HEK293 (cell line): ENCODE measurements around the gene MPP7.

Source experiments
- CTCF ChIA-PET: fragments of 350-600 bp; formaldehyde crosslinking; extraction: SDS; loops from one replicate; lab custom pipeline; 2021; ENCODE audit warnings: antibody characterized with exemption; lab: Yijun Ruan, JAX
- POLR2A ChIA-PET: fragments of 300-600 bp; formaldehyde crosslinking; extraction: SDS; loops from one replicate; lab custom pipeline; 2020; ENCODE audit warnings: antibody characterized with exemption, inconsistent platforms; lab: Yijun Ruan, JAX
- H3K27ac ChIP-seq: fragments of 200-500 bp; sonication (Bioruptor generic); 2 replicates; pipeline ENCODE4 v1.5.1; 2014; ENCODE audit warnings: low read depth, low read length, control low read depth, inconsistent platforms; ENCODE audit errors: extremely low read depth
- H3K36me3 ChIP-seq, 2 experiments: fragments of 200-500 bp in 1 of 2; sonication (Bioruptor generic) in 1 of 2; 1 replicate in 1 of 2; 2 replicates in 1 of 2; pipeline ENCODE4 v1.5.1; 2014 to 2017; ENCODE audit warnings: inconsistent platforms in 2 of 2, low read length in 2 of 2; ENCODE audit not compliant: control insufficient read depth in 2 of 2, insufficient read depth in 1 of 2
- H3K4me1 ChIP-seq: fragments of 200-500 bp; sonication (Bioruptor generic); 2 replicates; pipeline ENCODE4 v1.5.1; 2014; ENCODE audit warnings: mild to moderate bottlenecking, low read length, inconsistent platforms; ENCODE audit not compliant: control insufficient read depth, insufficient read depth
- H3K4me3 ChIP-seq: 2 replicates; pipeline ENCODE4 v1.5.1; 2011; ENCODE audit warnings: low read depth, mild to moderate bottlenecking, control low read depth, low read length, moderate library complexity
- H3K9me3 ChIP-seq: fragments of 200-500 bp; sonication (Bioruptor generic); 2 replicates; pipeline ENCODE4 v1.5.1; 2014; ENCODE audit warnings: low read depth, low read length, inconsistent platforms; ENCODE audit not compliant: control insufficient read depth, insufficient read depth
- HOXC10 ChIP-seq: sonication (generic); formaldehyde crosslinking; IDR thresholded peaks from 2 replicates; pipeline ENCODE4 v1.8.1; 2023; ENCODE audit warnings: mild to moderate bottlenecking, missing genetic modification reagents
- KLF10 ChIP-seq: fragments of 450-650 bp; IDR thresholded peaks from 2 replicates; pipeline ENCODE4 v1.5.1; 2018; ENCODE audit warnings: missing biosample characterization, mild to moderate bottlenecking, missing genetic modification characterization
- KLF16 ChIP-seq: fragments of 450-650 bp; formaldehyde crosslinking; IDR thresholded peaks from 2 replicates; pipeline ENCODE4 v1.5.1; 2017; ENCODE audit warnings: missing biosample characterization, missing genetic modification characterization
- MEIS1 ChIP-seq: sonication (generic); formaldehyde crosslinking; IDR thresholded peaks from 2 replicates; pipeline ENCODE4 v1.8.1; 2022; ENCODE audit warnings: missing genetic modification reagents, mild to moderate bottlenecking, borderline replicate concordance
- PRDM1 ChIP-seq: fragments of 450-650 bp; formaldehyde crosslinking; IDR thresholded peaks from 2 replicates; pipeline ENCODE4; 2016; ENCODE audit warnings: missing biosample characterization, missing genetic modification characterization
- SETDB1 ChIP-seq: IDR thresholded peaks from one replicate; pipeline ENCODE4 v1.6.1; 2017; ENCODE audit warnings: mild to moderate bottlenecking, low read length, moderate library complexity, mixed read lengths; ENCODE audit not compliant: insufficient read length
- SP2 ChIP-seq: fragments of 450-650 bp; formaldehyde crosslinking; IDR thresholded peaks from 2 replicates; pipeline ENCODE4 v1.5.1; 2016; ENCODE audit warnings: missing biosample characterization, missing genetic modification characterization
- ZBTB1 ChIP-seq: fragments of 450-650 bp; formaldehyde crosslinking; IDR thresholded peaks from 2 replicates; pipeline ENCODE4 v1.5.1; 2016; ENCODE audit warnings: missing biosample characterization, missing genetic modification characterization
- ZNF10 ChIP-seq: fragments of 450-650 bp; formaldehyde crosslinking; IDR thresholded peaks from 2 replicates; pipeline ENCODE4 v1.5.1; 2017; ENCODE audit warnings: missing biosample characterization, missing genetic modification characterization
- ZNF112 ChIP-seq: fragments of 450-650 bp; formaldehyde crosslinking; IDR thresholded peaks from 2 replicates; pipeline ENCODE4 v1.5.0; 2017; ENCODE audit warnings: missing biosample characterization, missing genetic modification characterization
- ZNF132 ChIP-seq: fragments of 450-650 bp; formaldehyde crosslinking; IDR thresholded peaks from 2 replicates; pipeline ENCODE4 v1.5.1; 2017; ENCODE audit warnings: missing biosample characterization, missing genetic modification characterization, borderline replicate concordance
- ZNF146 ChIP-seq: fragments of 450-650 bp; formaldehyde crosslinking; IDR thresholded peaks from 2 replicates; pipeline ENCODE4 v1.5.1; 2016; ENCODE audit warnings: missing biosample characterization, missing genetic modification characterization
- ZNF211 ChIP-seq: fragments of 450-650 bp; formaldehyde crosslinking; IDR thresholded peaks from 2 replicates; pipeline ENCODE4 v1.5.1; 2016; ENCODE audit warnings: low read depth, missing biosample characterization, missing genetic modification characterization
- ZNF214 ChIP-seq: fragments of 450-650 bp; formaldehyde crosslinking; IDR thresholded peaks from 2 replicates; pipeline ENCODE4 v1.5.1; 2017; ENCODE audit warnings: missing biosample characterization, mild to moderate bottlenecking, missing genetic modification characterization, borderline replicate concordance
- ZNF239 ChIP-seq: fragments of 450-650 bp; formaldehyde crosslinking; IDR thresholded peaks from 2 replicates; pipeline ENCODE4 v1.5.1; 2016; ENCODE audit warnings: missing biosample characterization, missing genetic modification characterization
- ZNF26 ChIP-seq: fragments of 450-650 bp; formaldehyde crosslinking; IDR thresholded peaks from 2 replicates; pipeline ENCODE4 v1.5.1; 2016; ENCODE audit warnings: missing biosample characterization, missing genetic modification characterization
- ZNF311 ChIP-seq: fragments of 450-650 bp; formaldehyde crosslinking; IDR thresholded peaks from 2 replicates; pipeline ENCODE4 v1.5.1; 2017; ENCODE audit warnings: missing biosample characterization, missing genetic modification characterization, borderline replicate concordance
- ZNF37A ChIP-seq: fragments of 450-650 bp; IDR thresholded peaks from 2 replicates; pipeline ENCODE4 v1.5.1; 2018; ENCODE audit warnings: missing biosample characterization, missing genetic modification characterization
- ZNF473 ChIP-seq: fragments of 450-650 bp; formaldehyde crosslinking; IDR thresholded peaks from 2 replicates; pipeline ENCODE4 v1.5.1; 2017; ENCODE audit warnings: missing biosample characterization, missing genetic modification characterization
- ZNF521 ChIP-seq: fragments of 450-650 bp; formaldehyde crosslinking; IDR thresholded peaks from 2 replicates; pipeline ENCODE4 v1.5.1; 2017; ENCODE audit warnings: missing biosample characterization, mild to moderate bottlenecking, missing genetic modification characterization
- ZNF585B ChIP-seq: fragments of 450-650 bp; formaldehyde crosslinking; IDR thresholded peaks from 2 replicates; pipeline ENCODE4 v1.5.1; 2016; ENCODE audit warnings: missing biosample characterization, missing genetic modification characterization
- ZNF670 ChIP-seq: fragments of 450-650 bp; formaldehyde crosslinking; IDR thresholded peaks from 2 replicates; pipeline ENCODE4 v1.5.1; 2016; ENCODE audit warnings: missing biosample characterization, missing genetic modification characterization, low read depth
- ZNF768 ChIP-seq: fragments of 450-650 bp; formaldehyde crosslinking; IDR thresholded peaks from 2 replicates; pipeline ENCODE4 v1.5.1; 2018; ENCODE audit warnings: missing biosample characterization, mild to moderate bottlenecking, missing genetic modification characterization
- TF ChIP-seq, protein P1 (sequence below): fragments of 450-650 bp; formaldehyde crosslinking; IDR thresholded peaks from 2 replicates; pipeline ENCODE4 v1.5.1; 2016; ENCODE audit warnings: missing biosample characterization, missing genetic modification characterization

The MPP7 gene

DNA sequence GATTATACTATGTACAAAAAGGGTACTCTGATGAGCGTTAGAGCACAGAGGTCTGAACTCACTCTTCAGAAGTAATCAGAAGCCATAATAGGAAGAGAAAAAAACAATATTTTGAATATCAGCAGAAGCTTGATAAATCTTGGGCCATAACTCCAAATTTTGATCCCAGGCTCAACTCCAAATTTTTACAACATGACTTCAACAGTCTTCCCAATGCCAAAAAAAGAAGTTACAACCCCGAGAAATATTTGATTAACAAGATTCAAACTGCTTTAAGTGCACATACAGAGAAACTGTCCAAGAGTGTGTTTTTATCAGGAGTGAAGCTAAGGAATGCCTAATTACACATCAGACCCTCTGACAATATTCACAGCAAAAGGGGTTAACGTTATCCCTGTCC, 7.5 kb downstream of the MPP7 start:
- CTCF ChIA-PET: no interaction called here
- POLR2A ChIA-PET: no interaction called here
- TF ChIP-seq ZNF311: no peak
- TF ChIP-seq SP2 (tag by site-specific recombination): no peak
- TF ChIP-seq ZNF670 (tag by site-specific recombination): no peak
- TF ChIP-seq HOXC10 (CRISPR knock-in tag): no peak
- TF ChIP-seq ZNF112 (tag by site-specific recombination): no peak
- TF ChIP-seq ZNF146 (tag by site-specific recombination): no peak
- TF ChIP-seq ZNF521 (tag by site-specific recombination): no peak
- no peak for TF ChIP-seq ZNF768
- no peak for TF ChIP-seq ZNF239 (tag by site-specific recombination)
- TF ChIP-seq ZNF26: no peak
- no peak for TF ChIP-seq ZNF211
- no peak for TF ChIP-seq KLF10 (tag by site-specific recombination)
- TF ChIP-seq ZNF585B (tag by site-specific recombination): no peak
- Histone ChIP-seq H3K4me3 (no peak overlapping the region), H3K27ac (no peak overlapping the region), H3K9me3 (no peaks in the 10 kb centered on the region), H3K4me1 (peaks cover 24% of the 10 kb centered on the region), H3K36me3 (no peaks in the 10 kb centered on the region)

DNA sequence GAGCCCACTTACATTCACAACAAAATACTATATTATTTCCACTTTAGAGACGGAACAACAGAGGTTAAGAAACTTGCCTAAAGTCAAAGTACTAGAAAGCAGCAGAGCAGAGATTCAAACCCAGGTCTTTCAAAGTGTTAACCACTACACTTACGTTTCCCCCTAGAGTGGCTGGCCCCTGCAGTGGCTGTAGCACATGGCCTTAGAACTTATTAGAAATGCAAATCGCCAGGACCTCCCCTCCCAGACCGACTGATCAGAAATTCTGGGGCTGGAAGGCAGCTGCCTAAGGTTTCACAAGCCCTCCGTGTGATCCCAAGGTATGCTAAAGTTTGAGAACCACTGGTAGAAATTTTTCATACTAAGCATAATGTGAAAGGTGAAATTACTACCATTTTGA, 8.1 kb downstream of the MPP7 start:
- CTCF ChIA-PET: interaction anchor here (0.7 kb wide), 1 partner anchor 1549 kb away, joined by 3 read pairs; no protein-coding TSS in a partner anchor
- Histone ChIP-seq H3K27ac (no peak overlapping the region), H3K36me3 (no peaks in the 10 kb centered on the region), H3K4me3 (no peak overlapping the region), H3K4me1 (peaks cover 24% of the 10 kb centered on the region), H3K9me3 (no peaks in the 10 kb centered on the region)
- TF ChIP-seq ZNF10 (tag by site-specific recombination) (no peak), ZNF521 (tag by site-specific recombination) (no peak), PRDM1 (tag by site-specific recombination) (no peak), ZNF473 (tag by site-specific recombination) (no peak), ZNF37A (tag by site-specific recombination) (no peak), ZNF112 (tag by site-specific recombination) (no peak), ZBTB1 (tag by site-specific recombination) (no peak), SETDB1 (no peak), ZNF214 (no peak), MEIS1 (CRISPR knock-in tag) (no peak), KLF16 (tag by site-specific recombination) (no peak), ZNF132 (no peak)
- TF ChIP-seq, protein P1, sequence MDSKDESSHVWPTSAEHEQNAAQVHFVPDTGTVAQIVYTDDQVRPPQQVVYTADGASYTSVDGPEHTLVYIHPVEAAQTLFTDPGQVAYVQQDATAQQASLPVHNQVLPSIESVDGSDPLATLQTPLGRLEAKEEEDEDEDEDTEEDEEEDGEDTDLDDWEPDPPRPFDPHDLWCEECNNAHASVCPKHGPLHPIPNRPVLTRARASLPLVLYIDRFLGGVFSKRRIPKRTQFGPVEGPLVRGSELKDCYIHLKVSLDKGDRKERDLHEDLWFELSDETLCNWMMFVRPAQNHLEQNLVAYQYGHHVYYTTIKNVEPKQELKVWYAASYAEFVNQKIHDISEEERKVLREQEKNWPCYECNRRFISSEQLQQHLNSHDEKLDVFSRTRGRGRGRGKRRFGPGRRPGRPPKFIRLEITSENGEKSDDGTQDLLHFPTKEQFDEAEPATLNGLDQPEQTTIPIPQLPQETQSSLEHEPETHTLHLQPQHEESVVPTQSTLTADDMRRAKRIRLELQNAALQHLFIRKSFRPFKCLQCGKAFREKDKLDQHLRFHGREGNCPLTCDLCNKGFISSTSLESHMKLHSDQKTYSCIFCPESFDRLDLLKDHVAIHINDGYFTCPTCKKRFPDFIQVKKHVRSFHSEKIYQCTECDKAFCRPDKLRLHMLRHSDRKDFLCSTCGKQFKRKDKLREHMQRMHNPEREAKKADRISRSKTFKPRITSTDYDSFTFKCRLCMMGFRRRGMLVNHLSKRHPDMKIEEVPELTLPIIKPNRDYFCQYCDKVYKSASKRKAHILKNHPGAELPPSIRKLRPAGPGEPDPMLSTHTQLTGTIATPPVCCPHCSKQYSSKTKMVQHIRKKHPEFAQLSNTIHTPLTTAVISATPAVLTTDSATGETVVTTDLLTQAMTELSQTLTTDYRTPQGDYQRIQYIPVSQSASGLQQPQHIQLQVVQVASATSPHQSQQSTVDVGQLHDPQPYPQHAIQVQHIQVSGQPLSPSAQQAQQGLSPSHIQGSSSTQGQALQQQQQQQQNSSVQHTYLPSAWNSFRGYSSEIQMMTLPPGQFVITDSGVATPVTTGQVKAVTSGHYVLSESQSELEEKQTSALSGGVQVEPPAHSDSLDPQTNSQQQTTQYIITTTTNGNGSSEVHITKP: no peak
- POLR2A ChIA-PET: no interaction called here
